GM18507 (cell line): ENCODE results near the gene ANAPC7.
"Not testable (repeated sequence)": the region's sequence is repeated elsewhere in the genome, so short reads cannot be mapped to it uniquely, and the experiment has no call there.

Experiments used
- DNase-seq: peaks from one replicate; pipeline ENCODE4 v3.0.0; 2011; ENCODE audit warnings: low read depth; ENCODE audit not compliant: insufficient read length; ENCODE audit errors: extremely low spot score
- FAIRE-seq: peaks from 2 replicates; lab custom pipeline; 2011; peaks lifted over from hg19 to GRCh38; lab: Jason Lieb, UNC

ANAPC7 gene

DNA sequence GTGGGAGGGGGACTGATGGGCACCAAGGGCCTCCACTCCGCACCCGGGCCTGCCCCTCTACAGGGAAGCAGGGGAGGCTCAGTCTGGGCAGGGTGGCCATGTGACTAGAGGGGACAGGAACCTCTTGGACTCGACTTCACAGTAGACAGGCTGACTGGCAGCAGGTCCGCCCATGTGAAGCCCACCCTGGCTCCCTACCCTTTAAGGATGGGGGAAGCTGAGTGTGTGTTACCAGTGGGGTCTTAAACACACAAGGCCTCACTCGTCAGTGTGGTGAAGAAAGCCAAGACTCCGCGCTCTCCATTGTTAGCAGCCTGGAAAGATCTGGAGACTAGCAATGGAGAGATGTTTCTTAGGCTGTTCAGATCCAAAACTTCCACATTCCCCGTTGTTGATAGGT, 52.4 kb downstream of the ANAPC7 start:
- FAIRE-seq: no peak
- no peak for DNase-seq

GRCh38 chr12:110349514-110350151, 53.9 kb downstream of the ANAPC7 start:
- DNase-seq: no peak

GRCh38 chr12:110349096-110349495, 54.4 kb downstream of the ANAPC7 start:
- DNase-seq (no peak), FAIRE-seq (no peak)

More at GRCh38 chr12:110349514-110350151, 53.9 kb downstream of the ANAPC7 start:
- FAIRE-seq: no peak

GRCh38 chr12:110348431-110349059, 55.0 kb downstream of the ANAPC7 start:
- FAIRE-seq: no peak
- no peak for DNase-seq

GRCh38 chr12:110347767-110348166, 55.7 kb downstream of the ANAPC7 start:
- no peak for FAIRE-seq
- no peak for DNase-seq

GRCh38 chr12:110345963-110346362, 57.5 kb downstream of the ANAPC7 start:
- DNase-seq: no peak
- no peak for FAIRE-seq

DNA sequence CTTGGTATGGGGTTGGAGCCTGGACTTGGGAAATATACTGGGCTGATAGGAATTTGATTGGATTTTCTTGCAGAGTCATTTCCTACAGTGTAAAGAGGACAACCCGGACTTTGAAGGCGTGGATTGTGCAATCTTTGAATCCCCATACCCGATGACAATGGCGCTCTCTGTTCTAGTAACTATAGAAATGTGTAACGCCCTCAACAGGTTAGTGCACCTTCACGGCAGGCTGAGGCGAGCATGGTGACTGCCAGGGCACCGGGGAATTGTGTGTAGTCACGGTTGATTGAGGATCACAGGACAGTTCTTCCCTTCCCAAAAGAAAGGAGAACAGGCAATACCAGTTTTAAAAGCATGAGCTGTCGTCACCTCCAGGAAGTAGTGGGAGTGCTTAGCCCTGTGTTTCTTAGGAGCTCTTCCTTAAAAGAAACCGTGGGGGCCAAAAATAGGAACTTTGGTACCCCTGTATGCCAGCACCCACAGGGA, 58.3 kb downstream of the ANAPC7 start:
- DNase-seq (no peak), FAIRE-seq (no peak)

GRCh38 chr12:110344657-110345056, 58.9 kb downstream of the ANAPC7 start:
- no peak for DNase-seq
- no peak for FAIRE-seq

GRCh38 chr12:110343736-110344555, 59.6 kb downstream of the ANAPC7 start:
- FAIRE-seq: no peak

DNA sequence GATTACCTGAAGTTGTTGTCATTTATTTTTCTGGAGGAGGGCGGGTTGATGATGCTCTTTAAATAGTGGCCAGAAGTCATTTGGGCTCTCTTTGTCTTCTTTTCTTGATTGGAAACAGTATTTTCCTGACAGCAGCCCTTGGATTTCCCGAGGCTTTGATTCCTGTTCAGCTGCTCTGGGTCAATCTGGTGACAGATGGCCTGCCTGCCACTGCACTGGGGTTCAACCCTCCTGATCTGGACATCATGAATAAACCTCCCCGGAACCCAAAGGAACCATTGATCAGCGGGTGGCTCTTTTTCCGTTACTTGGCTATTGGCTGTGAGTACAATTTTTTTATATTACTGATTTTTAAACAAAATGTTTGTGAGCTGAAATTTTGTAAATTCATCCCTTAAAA, 60.4 kb downstream of the ANAPC7 start:
- DNase-seq (no peak), FAIRE-seq (no peak)

More at GRCh38 chr12:110343736-110344555, 59.6 kb downstream of the ANAPC7 start:
- DNase-seq: no peak

GRCh38 chr12:110342157-110342556, 61.4 kb downstream of the ANAPC7 start:
- DNase-seq (no peak), FAIRE-seq (no peak)

DNA sequence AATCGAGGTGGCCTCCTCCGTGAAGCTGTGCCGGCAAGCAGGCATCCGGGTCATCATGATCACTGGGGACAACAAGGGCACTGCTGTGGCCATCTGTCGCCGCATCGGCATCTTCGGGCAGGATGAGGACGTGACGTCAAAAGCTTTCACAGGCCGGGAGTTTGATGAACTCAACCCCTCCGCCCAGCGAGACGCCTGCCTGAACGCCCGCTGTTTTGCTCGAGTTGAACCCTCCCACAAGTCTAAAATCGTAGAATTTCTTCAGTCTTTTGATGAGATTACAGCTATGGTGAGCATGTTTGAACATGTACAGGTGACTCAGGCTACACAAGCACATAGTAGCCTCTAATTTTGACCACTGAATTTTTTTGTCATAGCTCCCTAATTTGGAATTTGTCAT, 62.8 kb downstream of the ANAPC7 start:
- DNase-seq (no peak), FAIRE-seq (no peak)

DNA sequence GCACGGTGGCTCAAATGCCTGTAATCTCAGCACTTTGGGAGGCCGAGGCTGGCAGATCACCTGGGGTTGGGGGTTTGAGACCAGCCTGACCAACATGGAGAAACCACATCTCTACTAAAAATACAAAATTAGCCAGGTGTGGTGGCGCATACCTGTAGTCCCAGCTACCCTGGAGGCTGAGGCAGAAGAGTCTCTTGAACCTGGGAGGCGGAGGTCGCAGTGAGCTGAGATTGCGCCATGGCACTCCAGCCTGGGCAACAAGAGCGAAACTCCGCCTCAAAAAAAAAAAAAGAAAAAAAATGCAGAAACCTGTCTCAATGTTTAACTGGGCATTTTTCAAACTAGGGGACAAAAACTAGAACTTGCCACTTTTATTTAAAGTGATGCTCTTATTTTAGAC, 63.2 kb downstream of the ANAPC7 start:
- not testable (repeated sequence) for DNase-seq, FAIRE-seq

- DNase-seq (no peak), FAIRE-seq (peak; percentile 45)
These were observed 64.1 kb downstream of the ANAPC7 start for GRCh38 chr12:110339184-110339952.

- peak; percentile 12 for FAIRE-seq
These were observed 64.8 kb downstream of the ANAPC7 start for GRCh38 chr12:110338754-110339153.

GRCh38 chr12:110337912-110338710, 65.4 kb downstream of the ANAPC7 start:
- DNase-seq: no peak
- no peak for FAIRE-seq

More at GRCh38 chr12:110338754-110339153, 64.8 kb downstream of the ANAPC7 start:
- DNase-seq: peak; percentile 18

- FAIRE-seq: no peak
These were observed 67.9 kb downstream of the ANAPC7 start for GRCh38 chr12:110335481-110336045.

DNA sequence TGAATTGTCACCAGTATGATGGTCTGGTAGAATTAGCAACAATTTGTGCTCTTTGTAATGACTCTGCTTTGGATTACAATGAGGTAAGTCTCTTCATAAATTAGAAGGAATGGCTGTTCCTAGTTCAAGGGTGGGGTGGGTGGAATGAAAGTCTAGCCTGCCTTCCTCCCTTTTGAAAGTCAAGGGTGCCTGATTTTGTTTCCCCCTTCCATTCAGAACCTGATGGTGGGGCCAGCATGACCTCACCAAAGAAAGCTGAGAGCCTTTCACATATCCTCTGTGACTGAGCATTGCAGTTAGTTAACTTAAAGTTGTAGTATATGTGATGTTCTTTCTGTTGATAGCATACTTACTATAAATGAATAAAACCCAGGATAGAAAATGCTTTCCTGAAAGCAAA, 70.3 kb downstream of the ANAPC7 start:
- FAIRE-seq (no peak), DNase-seq (no peak)

More at GRCh38 chr12:110335481-110336045, 67.9 kb downstream of the ANAPC7 start:
- DNase-seq: no peak
